Neural progenitor cell (in vitro differentiated cells): ENCODE measurements around the gene CFAP43.

Experiments used
- CTCF ChIP-seq: fragments of 200-600 bp; sonication (generic); IDR thresholded peaks from 2 replicates; pipeline ENCODE4 v1.5.1; 2017; ENCODE audit warnings: antibody characterized with exemption, mild to moderate bottlenecking
- EZH2 ChIP-seq: fragments of 200-600 bp; sonication (generic); IDR thresholded peaks from 2 replicates; pipeline ENCODE4 v1.6.1; 2017; ENCODE audit warnings: antibody characterized with exemption, mild to moderate bottlenecking, moderate library complexity

GRCh38 chr10:104081998-104082397 is 150.2 kb downstream of the CFAP43 start:
- no peak for TF ChIP-seq CTCF
- no peak for TF ChIP-seq EZH2
